Activated CD4-positive, alpha-beta memory T cell treated with anti-CD3 and anti-CD28 coated beads for 36 hours (primary cell): ENCODE measurements around the gene G6PC3. TPM values are rescaled to one million over a fixed set of nuclear protein-coding genes. Genes with fewer than 3 reads are reported as not detected.
A peak's percentile ranks its signal among the peaks of the same experiment; 100 is the strongest.
"Not testable (repeated sequence)": the region's sequence is repeated elsewhere in the genome, so short reads cannot be mapped to it uniquely, and the experiment has no call there.

Experiments used
- CTCF ChIA-PET: fragments of 350-600 bp; sonication (Branson Sonifier 250); formaldehyde crosslinking; loops from one replicate; lab custom pipeline; 2021; ENCODE audit warnings: antibody characterized with exemption, inconsistent platforms; lab: Charles Lee
- POLR2A ChIA-PET: fragments of 350-600 bp; sonication (Branson Sonifier 250); formaldehyde crosslinking; loops from one replicate; lab custom pipeline; 2021; ENCODE audit warnings: antibody characterized with exemption; lab: Charles Lee
- DNase-seq: peaks from one replicate; pipeline ENCODE4 v3.0.0-alpha.2; 2020
- H3K27ac Mint-ChIP-seq: one replicate; pipeline ENCODE4 v1.8.0; 2021; ENCODE audit warnings: mixed read lengths
- H3K27me3 Mint-ChIP-seq: one replicate; pipeline ENCODE4 v1.8.0; 2021; ENCODE audit warnings: mixed read lengths
- H3K36me3 Mint-ChIP-seq: one replicate; pipeline ENCODE4 v1.8.0; 2021; ENCODE audit warnings: mixed read lengths
- H3K4me1 Mint-ChIP-seq: one replicate; pipeline ENCODE4 v1.8.0; 2021; ENCODE audit warnings: low read depth, mixed read lengths
- H3K4me3 Mint-ChIP-seq: one replicate; pipeline ENCODE4 v1.8.0; 2021; ENCODE audit warnings: mild to moderate bottlenecking, mixed read lengths
- H3K9me3 Mint-ChIP-seq: one replicate; pipeline ENCODE4 v1.8.0; 2021; ENCODE audit warnings: mixed read lengths
- intact Hi-C: fragments of 100-400 bp; cut with micrococcal nuclease; formaldehyde crosslinking; loops from one replicate; pipeline ENCODE4 v1.15.1; 2023
- total RNA-seq, 2 experiments: library from RNA; stranded (reverse); gene quantifications; one replicate each; pipeline ENCODE4 v1.2.3, GENCODE V29; 2021

The G6PC3 gene
- total RNA-seq, 2 experiments from 2014 or later, result 20.7 to 21.9 TPM

DNA sequence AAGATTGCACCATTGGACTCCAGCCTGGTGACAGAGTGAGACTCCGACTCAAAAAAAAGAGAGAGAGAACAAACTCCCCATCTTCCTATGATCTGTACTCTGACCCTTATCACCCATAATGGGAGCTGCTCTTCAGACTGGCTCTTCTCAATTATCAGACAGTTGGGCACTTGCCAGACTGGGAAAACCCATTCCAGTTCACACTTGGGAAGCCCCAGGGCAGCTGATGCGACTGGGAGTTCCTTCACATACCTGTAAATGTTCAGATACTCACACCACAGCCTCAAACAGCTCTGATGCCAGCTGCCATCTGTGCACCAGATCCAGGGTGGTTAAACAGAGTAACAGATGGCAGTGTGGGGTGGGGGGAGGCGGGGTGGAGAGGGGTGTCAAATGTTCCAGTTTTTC, 31.9 kb upstream of the G6PC3 start:
- ChIA-PET CTCF (interaction anchor here (1.1 kb wide), 1 partner anchor 18 kb away, joined by 3 read pairs; no protein-coding TSS in a partner anchor), POLR2A (no interaction called here)
- H3K36me3 Mint-ChIP-seq, result peaks cover 36% of the 10 kb centered on the region
- H3K9me3 Mint-ChIP-seq, result no peaks in the 10 kb centered on the region
- no peak for DNase-seq
- H3K27ac Mint-ChIP-seq, result no peak overlapping the region
- intact Hi-C loops, result no loop called here
- H3K4me1 Mint-ChIP-seq, result peaks cover 19% of the 10 kb centered on the region
- no peaks in the 10 kb centered on the region for H3K27me3 Mint-ChIP-seq
- H3K4me3 Mint-ChIP-seq, result no peak overlapping the region

DNA sequence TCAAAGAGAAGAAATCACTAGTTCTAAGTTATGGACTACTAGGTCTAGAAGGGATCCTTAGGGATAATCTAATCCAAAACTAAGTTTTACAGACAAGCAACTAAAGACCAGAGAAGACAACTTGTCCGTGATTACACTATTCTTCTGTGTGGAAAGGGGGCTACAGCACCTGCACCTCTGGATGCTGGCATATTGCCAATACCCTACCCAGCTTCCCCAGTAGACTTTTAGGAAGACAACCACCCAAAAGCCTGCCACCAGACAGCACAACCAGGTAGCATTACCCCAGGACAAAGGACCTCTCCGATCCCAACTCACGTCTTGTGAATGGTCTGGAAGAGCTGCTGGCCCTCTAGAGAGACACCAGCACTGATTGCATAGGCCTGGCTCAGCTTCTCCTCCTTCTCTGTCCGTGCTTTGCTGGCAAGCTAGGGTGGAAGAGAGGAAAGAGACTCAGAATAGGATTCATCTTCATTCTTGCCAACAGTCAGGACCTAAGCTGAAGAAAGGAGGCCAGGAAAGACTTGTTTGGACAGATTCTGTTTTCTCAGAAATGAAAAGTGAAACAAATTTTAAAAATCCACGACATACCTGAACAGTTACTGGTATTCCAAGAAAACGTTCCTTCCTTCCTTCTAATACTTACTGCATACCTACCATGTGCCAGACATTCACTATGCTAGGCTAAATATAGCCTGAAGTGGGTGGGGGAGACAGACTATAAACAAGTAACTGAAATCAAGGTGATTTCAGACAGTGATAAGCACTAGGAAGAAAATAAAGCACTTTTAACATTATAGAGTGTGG, 30.5 kb upstream of the G6PC3 start:
- peak overlapping the region; percentile 16 for H3K27ac Mint-ChIP-seq
- DNase-seq, result no peak
- H3K36me3 Mint-ChIP-seq, result peaks cover 30% of the 10 kb centered on the region
- intact Hi-C loops, result no loop called here
- ChIA-PET CTCF (interaction anchor here (0.8 to 5.6 kb wide), 3 partner anchors 12 to 128 kb away, joined by 3 to 52 read pairs (median 4); partner anchors contain the start of gene PPY), POLR2A (no interaction called here)
- no peaks in the 10 kb centered on the region for H3K9me3 Mint-ChIP-seq
- H3K27me3 Mint-ChIP-seq, result no peaks in the 10 kb centered on the region
- peaks cover 13% of the 10 kb centered on the region for H3K4me1 Mint-ChIP-seq
- H3K4me3 Mint-ChIP-seq, result no peak overlapping the region

DNA sequence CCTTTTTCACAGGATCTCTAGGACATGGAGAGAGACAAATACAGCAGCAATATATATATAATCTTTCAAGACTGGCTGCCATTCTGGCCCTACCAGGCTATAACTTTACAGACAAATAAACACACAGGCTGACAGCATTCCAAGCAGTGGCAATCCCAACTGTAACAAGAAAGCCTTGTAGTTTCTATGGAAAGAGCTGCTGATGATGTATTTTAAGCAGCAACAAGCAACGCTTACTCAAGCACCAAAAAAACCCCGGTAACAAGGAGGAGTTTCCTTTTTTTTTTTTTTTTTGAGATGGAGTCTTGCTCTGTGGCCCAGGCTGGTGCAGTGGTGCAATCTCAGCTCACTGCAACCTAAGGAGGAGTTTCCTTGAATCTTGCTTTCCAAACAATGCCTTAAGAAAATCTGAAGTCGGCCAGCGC, 27.3 kb upstream of the G6PC3 start:
- Mint-ChIP-seq H3K4me3 (no peak overlapping the region), H3K9me3 (no peaks in the 10 kb centered on the region), H3K36me3 (peaks cover 21% of the 10 kb centered on the region), H3K27me3 (no peaks in the 10 kb centered on the region), H3K4me1 (peaks cover 14% of the 10 kb centered on the region), H3K27ac (no peak overlapping the region)
- DNase-seq, result no peak
- intact Hi-C loops, result no loop called here
- CTCF ChIA-PET, result interaction anchor here (0.9 to 5.6 kb wide), 7 partner anchors 16 to 288 kb away, joined by 3 to 52 read pairs (median 8); partner anchors contain the start of genes MPP2 and PPY
- POLR2A ChIA-PET, result no interaction called here

DNA sequence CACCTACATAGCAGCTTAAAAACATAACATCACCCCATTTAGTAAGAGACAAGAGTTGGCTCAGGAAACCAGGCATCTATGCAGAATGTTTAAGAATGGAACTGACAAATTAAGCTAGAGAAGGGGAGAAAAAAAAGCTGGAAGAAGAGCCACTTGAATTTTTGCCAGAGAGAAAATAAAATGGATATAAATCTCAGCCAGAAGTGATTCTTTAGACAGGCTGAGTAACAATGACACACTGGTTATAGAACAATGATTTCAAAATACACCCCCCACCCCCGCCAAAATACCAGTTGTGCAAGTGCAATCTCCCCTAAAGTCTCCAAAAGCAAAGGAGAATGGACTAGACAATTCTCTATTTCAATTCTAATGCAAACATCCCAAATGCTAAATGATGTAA, 26.5 kb upstream of the G6PC3 start:
- Mint-ChIP-seq H3K27ac (no peak overlapping the region), H3K36me3 (peaks cover 21% of the 10 kb centered on the region), H3K27me3 (no peaks in the 10 kb centered on the region), H3K4me3 (no peak overlapping the region), H3K4me1 (peaks cover 14% of the 10 kb centered on the region), H3K9me3 (no peaks in the 10 kb centered on the region)
- POLR2A ChIA-PET, result interaction anchor here (0.6 kb wide), 1 partner anchor 126 kb away, joined by 4 read pairs; no protein-coding TSS in a partner anchor
- intact Hi-C loops, result no loop called here
- CTCF ChIA-PET, result interaction anchor here (1.2 to 5.6 kb wide), 3 partner anchors 15 to 136 kb away, joined by 3 to 52 read pairs (median 8); partner anchors contain the start of genes MPP2 and PPY
- no peak for DNase-seq

DNA sequence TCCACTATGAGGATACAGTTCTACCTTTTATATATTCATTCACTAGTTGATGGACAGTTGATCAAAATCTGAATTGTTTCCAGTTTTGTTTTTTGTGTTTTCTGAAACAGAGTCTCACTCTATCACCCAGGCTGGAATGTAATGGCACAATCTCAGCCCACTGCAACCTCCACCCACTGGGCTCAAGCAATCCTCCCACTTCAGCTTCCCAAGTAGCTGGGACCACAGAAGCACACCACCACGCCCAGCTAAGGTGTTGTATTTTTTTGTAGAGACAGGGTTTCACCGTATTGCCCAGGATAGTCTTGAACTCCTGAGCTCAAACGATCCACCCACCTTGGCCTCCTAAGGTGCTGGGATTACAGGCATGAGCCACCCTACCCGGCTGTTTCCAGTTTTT, 25.0 kb upstream of the G6PC3 start:
- Mint-ChIP-seq H3K9me3 (no peaks in the 10 kb centered on the region), H3K4me1 (peaks cover 10% of the 10 kb centered on the region), H3K36me3 (peaks cover 13% of the 10 kb centered on the region), H3K27ac (no peak overlapping the region), H3K27me3 (no peaks in the 10 kb centered on the region), H3K4me3 (no peak overlapping the region)
- DNase-seq, result no peak
- CTCF ChIA-PET, result no interaction called here
- intact Hi-C loops, result no loop called here
- POLR2A ChIA-PET, result no interaction called here

GRCh38 chr17:44046893-44047292, 23.6 kb upstream of the G6PC3 start:
- H3K4me3 Mint-ChIP-seq, H3K27me3 Mint-ChIP-seq, H3K4me1 Mint-ChIP-seq, POLR2A ChIA-PET, CTCF ChIA-PET, H3K9me3 Mint-ChIP-seq, H3K27ac Mint-ChIP-seq, intact Hi-C loops, DNase-seq, H3K36me3 Mint-ChIP-seq: not testable (repeated sequence)

GRCh38 chr17:44049294-44050060, 21.1 kb upstream of the G6PC3 start:
- no peak for DNase-seq
- no peak overlapping the region for H3K27ac Mint-ChIP-seq
- peaks cover 2% of the 10 kb centered on the region for H3K4me1 Mint-ChIP-seq
- ChIA-PET CTCF (interaction anchor here (3.9 kb wide), 1 partner anchor 8 kb away, joined by 17 read pairs; no protein-coding TSS in a partner anchor), POLR2A (no interaction called here)
- intact Hi-C loops, result no loop called here
- H3K36me3 Mint-ChIP-seq, result peaks cover 20% of the 10 kb centered on the region
- H3K4me3 Mint-ChIP-seq, result no peak overlapping the region
- no peaks in the 10 kb centered on the region for H3K9me3 Mint-ChIP-seq
- H3K27me3 Mint-ChIP-seq, result no peaks in the 10 kb centered on the region

DNA sequence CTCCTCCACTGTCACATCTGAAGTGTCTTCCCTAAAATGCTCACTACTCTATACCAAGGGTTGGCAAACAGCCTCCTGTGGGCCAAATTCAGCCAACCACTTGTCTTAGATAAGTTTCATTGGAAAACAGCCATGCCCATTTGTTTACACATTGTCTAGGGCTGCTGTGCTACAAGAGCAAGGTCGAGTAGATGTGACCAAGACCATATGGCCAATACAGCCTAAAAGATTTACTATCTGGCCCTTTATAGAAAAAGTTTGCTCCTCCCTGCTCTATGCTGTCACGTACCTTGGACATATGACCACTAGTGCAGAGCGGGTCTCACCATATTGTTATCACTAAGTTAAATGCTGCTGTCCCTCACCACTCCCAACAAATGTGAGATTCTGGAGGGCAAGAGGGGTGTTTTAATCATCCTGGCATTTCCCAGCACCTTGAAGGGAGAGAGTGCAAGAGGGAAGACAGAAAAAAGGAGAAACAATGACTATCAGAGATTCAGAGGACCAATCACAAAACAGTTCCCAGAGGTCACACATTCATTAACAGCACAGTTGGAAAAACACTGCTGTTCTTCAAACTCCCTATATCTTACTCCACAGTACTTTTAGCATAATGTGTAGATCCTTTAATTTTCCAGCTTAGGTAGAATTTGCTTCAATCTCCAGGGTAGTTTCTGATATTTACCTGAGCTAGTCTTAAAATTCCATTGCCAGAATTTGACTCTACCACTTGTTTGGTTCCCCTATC, 17.2 kb upstream of the G6PC3 start:
- CTCF ChIA-PET, result interaction anchor here (3.9 kb wide), 1 partner anchor 12 kb away, joined by 17 read pairs; no protein-coding TSS in a partner anchor
- intact Hi-C loops, result no loop called here
- DNase-seq, result no peak
- Mint-ChIP-seq H3K4me3 (no peak overlapping the region), H3K27ac (no peak overlapping the region), H3K27me3 (no peaks in the 10 kb centered on the region), H3K36me3 (peaks cover 19% of the 10 kb centered on the region), H3K9me3 (no peaks in the 10 kb centered on the region), H3K4me1 (peaks cover 2% of the 10 kb centered on the region)
- POLR2A ChIA-PET, result no interaction called here

- POLR2A ChIA-PET, result interaction anchor here (0.6 kb wide), 2 partner anchors 66 to 126 kb away, joined by 3 to 5 read pairs; no protein-coding TSS in a partner anchor
- DNase-seq, result no peak
- no peak overlapping the region for H3K4me3 Mint-ChIP-seq
- peaks cover 39% of the 10 kb centered on the region for H3K4me1 Mint-ChIP-seq
- CTCF ChIA-PET, result interaction anchor here (0.8 kb wide), 1 partner anchor 15 kb away, joined by 3 read pairs; no protein-coding TSS in a partner anchor
- H3K36me3 Mint-ChIP-seq, result peaks cover 46% of the 10 kb centered on the region
- peak overlapping the region; percentile 64 for H3K27ac Mint-ChIP-seq
- no peaks in the 10 kb centered on the region for H3K9me3 Mint-ChIP-seq
- H3K27me3 Mint-ChIP-seq, result no peaks in the 10 kb centered on the region
- intact Hi-C loops, result no loop called here
Measured at GRCh38 chr17:44059101-44059892, 11.2 kb upstream of the G6PC3 start.

- Mint-ChIP-seq H3K4me1 (peaks cover 51% of the 10 kb centered on the region), H3K9me3 (no peaks in the 10 kb centered on the region), H3K4me3 (no peak overlapping the region), H3K27ac (no peak overlapping the region), H3K36me3 (peaks cover 47% of the 10 kb centered on the region), H3K27me3 (no peaks in the 10 kb centered on the region)
- CTCF ChIA-PET, result interaction anchor here (1.3 kb wide), 1 partner anchor 181 kb away, joined by 4 read pairs; no protein-coding TSS in a partner anchor
- POLR2A ChIA-PET, result no interaction called here
- intact Hi-C loops, result no loop called here
- DNase-seq, result no peak
Measured at GRCh38 chr17:44061446-44061845, 9.1 kb upstream of the G6PC3 start.

GRCh38 chr17:44062871-44063270, 7.7 kb upstream of the G6PC3 start:
- CTCF ChIA-PET, result no interaction called here
- DNase-seq, result no peak
- Mint-ChIP-seq H3K27me3 (no peaks in the 10 kb centered on the region), H3K36me3 (peaks cover 47% of the 10 kb centered on the region), H3K9me3 (no peaks in the 10 kb centered on the region), H3K27ac (no peak overlapping the region), H3K4me1 (peaks cover 60% of the 10 kb centered on the region), H3K4me3 (no peak overlapping the region)
- intact Hi-C loops, result no loop called here
- POLR2A ChIA-PET, result no interaction called here
